Erythroblast (primary cell): Measurements from ENCODE around the gene GREB1.

Experiments used
- GATA1 ChIP-seq: IDR thresholded peaks from 2 replicates; pipeline ENCODE4 v1.6.1; 2011; ENCODE audit warnings: low read depth, mild to moderate bottlenecking, control low read depth, low read length, moderate library complexity
- POLR2A ChIP-seq: IDR thresholded peaks from 2 replicates; pipeline ENCODE4 v1.6.1; 2011; ENCODE audit warnings: mild to moderate bottlenecking, low read length

- TF ChIP-seq POLR2A (no peak), GATA1 (no peak)
Observed at GRCh38 chr2:11687736-11688135, 153.9 kb downstream of the GREB1 start.
